Melanocyte of skin (primary cell): ENCODE results near the gene MYL2. TPM values are rescaled to one million over a fixed set of nuclear protein-coding genes. Genes with fewer than 3 reads are reported as not detected.

Experiments used
- total RNA-seq, 2 donors: library from RNA; depleted of rRNA; stranded (reverse); fragments of >200 nt; gene quantifications; 2 replicates each; pipeline ENCODE4 v1.2.3, GENCODE V29; 2012

MYL2 gene
- not detected for total RNA-seq

GRCh38 chr12:110920324-110920910 is at the start of gene MYL2:
Gene MYL2, minus strand, starts transcription at chr12:110920579. Its CDS starts 50 bp downstream, at chr12:110920529.

Other genes with a start within 250 kb of the MYL2 start
- gene HVCN1, start 231.5 kb downstream of the MYL2 start, total RNA-seq: under 1 TPM; 0.34 to 0.67 TPM
- 100 to 1,000 TPM in 1 of 2 donors, 10 to 100 TPM in 1; 64.7 to 104 TPM for gene PPP1CC, start 177.7 kb downstream of the MYL2 start, total RNA-seq
- not detected for gene CCDC63, start 73.6 kb downstream of the MYL2 start, total RNA-seq
- gene CUX2, start 113.6 kb upstream of the MYL2 start, total RNA-seq: not detected